A549 (cell line): ENCODE measurements around the gene AMMECR1. TPM values are rescaled to one million over a fixed set of nuclear protein-coding genes. Genes with fewer than 3 reads are reported as not detected.
A peak's percentile ranks its signal among the peaks of the same experiment; 100 is the strongest.

Experiments
- ATAC-seq, 2 experiments: fragments of 200-7000 bp in 1 of 2; fragments of >200 bp in 1 of 2; cut with Nextera tagmentation in 1 of 2; cut with Tn5 transposase in 1 of 2; 3 replicates each; pipeline versions ENCODE4 v1.8.0 to v1.9.1; 2018 to 2020; ENCODE audit warnings: mild to moderate bottlenecking in 1 of 2, moderate library complexity in 1 of 2
- CTCF ChIA-PET: fragments of 300-600 bp; sonication (Branson Sonifier 250); formaldehyde crosslinking; extraction: SDS; loops from one replicate; lab custom pipeline; 2021; ENCODE audit warnings: antibody characterized with exemption, inconsistent platforms; lab: Yijun Ruan, JAX
- POLR2A ChIA-PET: fragments of 350-600 bp; formaldehyde crosslinking; extraction: SDS; loops from one replicate; lab custom pipeline; 2021; ENCODE audit warnings: antibody characterized with exemption, inconsistent platforms; lab: Yijun Ruan, JAX
- DNase-seq, 2 experiments: peaks; one replicate each; pipeline versions ENCODE4 v3.0.0 to v3.0.0-alpha.2; 2011 to 2016; ENCODE audit warnings: low read depth in 1 of 2, low spot score in 1 of 2
- FAIRE-seq: peaks from 2 replicates; lab custom pipeline; 2011; peaks lifted over from hg19 to GRCh38; lab: Jason Lieb, UNC
- H3K27ac ChIP-seq, 2 experiments: fragments of >200 bp; sonication (Bioruptor Twin); formaldehyde crosslinking; 3 replicates each; pipeline ENCODE4 v1.5.1; 2016 to 2017
- H3K4me1 ChIP-seq: fragments of >200 bp; sonication (Bioruptor Twin); formaldehyde crosslinking; 3 replicates; pipeline ENCODE4 v1.6.1; 2016
- H3K4me2 ChIP-seq: fragments of >200 bp; sonication (Bioruptor Twin); formaldehyde crosslinking; 3 replicates; pipeline ENCODE4 v1.6.1; 2016
- H3K4me3 ChIP-seq: fragments of >200 bp; sonication (Bioruptor Twin); formaldehyde crosslinking; 3 replicates; pipeline ENCODE4 v1.5.1; 2016
- H3K9me3 ChIP-seq: fragments of >200 bp; sonication (Bioruptor Twin); formaldehyde crosslinking; 3 replicates; pipeline ENCODE4 v1.6.1; 2016
- CBX2 ChIP-seq: fragments of 200-600 bp; sonication (generic); IDR thresholded peaks from 2 replicates; pipeline ENCODE4 v1.6.1; 2016; ENCODE audit warnings: low read depth, mild to moderate bottlenecking, borderline replicate concordance
- CHD2 ChIP-seq: fragments of 150-350 bp; IDR thresholded peaks from 2 replicates; pipeline ENCODE4 v1.6.1; 2014; ENCODE audit warnings: low read length; ENCODE audit not compliant: partially characterized antibody
- EHF ChIP-seq: fragments of 250-450 bp; sonication (Bioruptor Pico); IDR thresholded peaks from 2 replicates; pipeline ENCODE4 v1.5.0; 2020; ENCODE audit warnings: mild to moderate bottlenecking
- EP300 ChIP-seq, 2 experiments: fragments of >200 bp; sonication (Bioruptor Twin); formaldehyde crosslinking; IDR thresholded peaks; 2 replicates in 1 of 2; 3 replicates in 1 of 2; pipeline ENCODE4 v1.6.1; 2016 to 2017
- ESRRA ChIP-seq: fragments of 150-350 bp; IDR thresholded peaks from 2 replicates; pipeline ENCODE4 v1.6.1; 2014; ENCODE audit warnings: mild to moderate bottlenecking, low read length, borderline replicate concordance
- FOSB ChIP-seq: fragments of 250-450 bp; sonication (Bioruptor Pico); IDR thresholded peaks from 2 replicates; pipeline ENCODE4 v1.5.0; 2020; ENCODE audit warnings: mild to moderate bottlenecking, moderate library complexity
- FOSL2 ChIP-seq, 2 experiments: fragments of 450-650 bp in 1 of 2; fragments of >200 bp in 1 of 2; sonication (Bioruptor Twin) in 1 of 2; formaldehyde crosslinking; IDR thresholded peaks; 2 replicates each; pipeline versions ENCODE4 v1.5.0 to v1.6.1; 2016 to 2020; ENCODE audit warnings: mild to moderate bottlenecking in 1 of 2, moderate library complexity in 1 of 2
- GATA3 ChIP-seq: IDR thresholded peaks from 2 replicates; pipeline ENCODE4 v1.6.1; 2012; ENCODE audit warnings: borderline replicate concordance
- JUN ChIP-seq, 2 experiments: fragments of >200 bp; sonication (Bioruptor Twin); formaldehyde crosslinking; IDR thresholded peaks; 2 replicates in 1 of 2; 3 replicates in 1 of 2; pipeline ENCODE4 v1.6.1; 2016 to 2017
- JUNB ChIP-seq: fragments of >200 bp; sonication (Bioruptor Twin); formaldehyde crosslinking; IDR thresholded peaks from 2 replicates; pipeline ENCODE4 v1.6.1; 2016
- KDM5A ChIP-seq: fragments of 200-600 bp; sonication (generic); IDR thresholded peaks from 2 replicates; pipeline ENCODE4 v1.6.1; 2016; ENCODE audit warnings: antibody characterized with exemption, mild to moderate bottlenecking
- MYC ChIP-seq: IDR thresholded peaks from 2 replicates; pipeline ENCODE4 v1.6.1; 2012; ENCODE audit warnings: mild to moderate bottlenecking, inconsistent platforms, low read length, improper control_type of control experiment, borderline replicate concordance
- NPAS2 ChIP-seq: fragments of 250-450 bp; sonication (Bioruptor Pico); IDR thresholded peaks from 2 replicates; pipeline ENCODE4 v1.8.0; 2022; ENCODE audit warnings: mild to moderate bottlenecking, moderate library complexity, borderline replicate concordance
- NR3C1 ChIP-seq: fragments of >200 bp; sonication (Bioruptor Twin); formaldehyde crosslinking; IDR thresholded peaks from 3 replicates; pipeline ENCODE4 v1.6.1; 2017
- POLR2A ChIP-seq: IDR thresholded peaks from 2 replicates; pipeline ENCODE4 v1.6.1; 2012; ENCODE audit warnings: mild to moderate bottlenecking, low read length
- POLR2AphosphoS2 ChIP-seq: conservative IDR thresholded peaks from 2 replicates; pipeline ENCODE4 v1.6.1; 2012; ENCODE audit warnings: low read length, improper control_type of control experiment, inconsistent platforms
- RAD21 ChIP-seq, 2 experiments: fragments of >200 bp in 1 of 2; sonication (Bioruptor Twin) in 1 of 2; formaldehyde crosslinking in 1 of 2; IDR thresholded peaks in 1 of 2; conservative IDR thresholded peaks in 1 of 2; 2 replicates in 1 of 2; 3 replicates in 1 of 2; pipeline ENCODE4 v1.6.1; 2012 to 2018; ENCODE audit warnings: inconsistent platforms in 1 of 2
- RFX5 ChIP-seq: fragments of 450-650 bp; IDR thresholded peaks from 2 replicates; pipeline ENCODE4 v1.7.1; 2014; ENCODE audit warnings: antibody characterized with exemption, mild to moderate bottlenecking, moderate library complexity
- TFCP2L1 ChIP-seq: fragments of 250-450 bp; sonication (Bioruptor Pico); IDR thresholded peaks from 2 replicates; pipeline ENCODE4 v1.5.0; 2021; ENCODE audit warnings: mild to moderate bottlenecking
- ZC3H11A ChIP-seq: fragments of 450-650 bp; IDR thresholded peaks from 2 replicates; pipeline ENCODE4 v1.6.1; 2014; ENCODE audit warnings: antibody characterized with exemption, mild to moderate bottlenecking
- WGBS: methylation state at CpG from one replicate; pipeline ENCODE4 v1.1.6; 2017; ENCODE audit errors: missing lambda C conversion rate; 5-methylcytosine and 5-hydroxymethylcytosine counted together
- polyA plus RNA-seq, 4 experiments: library from polyadenylated mRNA; depleted of rRNA in 3 of 4; stranded (reverse); fragments of >200 nt; fragmentation: RNase III in 1 of 4; extraction: RNeasy Plus Mini Kit Qiagen cat#74134 plus additional on column Dnase treatment in 1 of 4; gene quantifications; 2 replicates in 3 of 4; 3 replicates in 1 of 4; pipeline ENCODE4 v1.2.3, GENCODE V29; 2011 to 2017
- TF ChIP-seq, protein P1 (sequence below): fragments of >200 bp; sonication (Bioruptor Twin); formaldehyde crosslinking; IDR thresholded peaks from 2 replicates; pipeline ENCODE4 v1.6.1; 2016
- TF ChIP-seq, protein P2 (sequence below): fragments of 250-450 bp; sonication (Bioruptor Pico); IDR thresholded peaks from 2 replicates; pipeline ENCODE4 v1.5.0; 2020; ENCODE audit warnings: low read depth, mild to moderate bottlenecking, moderate library complexity
- TF ChIP-seq, protein P3 (sequence below): fragments of 250-450 bp; sonication (Bioruptor Pico); IDR thresholded peaks from 2 replicates; pipeline ENCODE4 v1.5.0; 2021; ENCODE audit warnings: mild to moderate bottlenecking, moderate library complexity, borderline replicate concordance
- TF ChIP-seq, protein P4 (sequence below): fragments of 150-350 bp; IDR thresholded peaks from 2 replicates; pipeline ENCODE4 v1.6.1; 2014; ENCODE audit warnings: low read depth, mild to moderate bottlenecking, low read length

AMMECR1 gene
- polyA plus RNA-seq, 2 of the 4 experiments (the other 2 are of a cell fraction): 7.9 to 13.7 TPM

DNA sequence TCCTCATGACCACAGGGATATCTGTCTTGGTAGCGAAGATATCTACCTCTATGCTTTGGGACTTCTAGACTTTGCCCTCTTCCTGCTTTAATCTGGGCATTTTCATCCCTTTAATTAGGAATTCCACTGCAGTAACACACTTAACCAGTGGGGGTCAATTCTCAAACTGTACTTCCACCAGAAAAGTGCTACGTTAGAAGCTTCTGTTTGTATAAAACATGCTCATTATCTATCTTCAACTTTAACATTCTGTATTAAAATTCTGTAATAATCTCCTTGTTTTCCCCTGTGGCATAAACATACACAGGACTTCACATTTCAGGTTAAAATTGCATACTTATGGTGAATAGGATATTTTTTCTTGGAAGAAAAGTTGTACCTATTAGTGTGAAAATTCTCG lies 105.6 kb downstream of the AMMECR1 start:
- DNase-seq (peak; percentile 15 to 17), FAIRE-seq (peak; percentile 86), ATAC-seq (peak in 1 of 2 experiments; percentile 49; a peak in 2 of 6 replicates)
- ChIA-PET CTCF (interaction anchor here (1.5 kb wide), 1 partner anchor 195 kb away, joined by 3 read pairs; no protein-coding TSS in a partner anchor), POLR2A (no interaction called here)
- Histone ChIP-seq H3K4me2 (peak overlapping the region; percentile 11; the same call in 1 of the 3 replicates), H3K4me1 (peaks cover 69% of the 10 kb centered on the region), H3K4me3 (no peak overlapping the region), H3K9me3 (no peaks in the 10 kb centered on the region), H3K27ac (peak overlapping the region; percentile 12 to 54; a peak in 2 of 6 replicates)
- WGBS: 77% methylated on average over 3 of the region's 3 CpGs
- TF ChIP-seq EHF (CRISPR knock-in tag) (no peak), FOSL2 (IDR thresholded peaks at IDR 0.05) (no peak), FOSL2 (CRISPR knock-in tag; IDR thresholded peaks at IDR 0.05) (no peak), TFCP2L1 (CRISPR knock-in tag) (no peak), KDM5A (no peak)

DNA sequence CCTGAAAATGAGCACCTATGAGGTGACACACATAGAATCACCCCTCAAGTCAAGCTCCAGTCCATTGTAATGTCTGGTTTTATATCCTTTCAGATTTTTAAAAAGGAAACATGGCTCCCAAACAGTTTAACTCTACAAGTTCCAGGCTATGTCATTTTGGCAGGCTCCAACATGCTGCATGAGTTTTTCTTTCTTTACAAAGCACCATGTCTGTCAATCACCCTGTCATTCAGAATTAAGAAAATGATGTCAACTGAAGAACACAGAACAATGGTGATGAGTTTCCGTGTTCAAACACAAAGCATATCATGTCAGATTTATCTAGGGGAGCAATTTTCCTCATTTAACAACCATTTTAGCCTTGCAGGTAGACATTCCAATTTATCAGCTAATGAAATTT lies 106.5 kb downstream of the AMMECR1 start:
- POLR2A ChIA-PET: no interaction called here
- Histone ChIP-seq H3K4me3 (no peak overlapping the region), H3K9me3 (no peaks in the 10 kb centered on the region), H3K4me2 (peak overlapping the region; percentile 64; the same call in 2 of the 3 replicates), H3K27ac (peak overlapping the region; percentile 46 to 72; a peak in 4 of 6 replicates), H3K4me1 (peaks cover 59% of the 10 kb centered on the region)
- peak; percentile 97 for FAIRE-seq
- TF ChIP-seq CHD2 (no peak), NR3C1 (no peak), POLR2AphosphoS2 (no peak)
- TF ChIP-seq, protein P1, sequence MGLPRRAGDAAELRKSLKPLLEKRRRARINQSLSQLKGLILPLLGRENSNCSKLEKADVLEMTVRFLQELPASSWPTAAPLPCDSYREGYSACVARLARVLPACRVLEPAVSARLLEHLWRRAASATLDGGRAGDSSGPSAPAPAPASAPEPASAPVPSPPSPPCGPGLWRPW: no peak
- no peak for DNase-seq
- no peak for ATAC-seq
- 96% methylated on average over 1 of the region's 1 CpG for WGBS
- CTCF ChIA-PET: interaction anchor here (1.1 to 2.3 kb wide), 4 partner anchors 9 to 196 kb away, joined by 3 to 7 read pairs (median 6); no protein-coding TSS in a partner anchor

DNA sequence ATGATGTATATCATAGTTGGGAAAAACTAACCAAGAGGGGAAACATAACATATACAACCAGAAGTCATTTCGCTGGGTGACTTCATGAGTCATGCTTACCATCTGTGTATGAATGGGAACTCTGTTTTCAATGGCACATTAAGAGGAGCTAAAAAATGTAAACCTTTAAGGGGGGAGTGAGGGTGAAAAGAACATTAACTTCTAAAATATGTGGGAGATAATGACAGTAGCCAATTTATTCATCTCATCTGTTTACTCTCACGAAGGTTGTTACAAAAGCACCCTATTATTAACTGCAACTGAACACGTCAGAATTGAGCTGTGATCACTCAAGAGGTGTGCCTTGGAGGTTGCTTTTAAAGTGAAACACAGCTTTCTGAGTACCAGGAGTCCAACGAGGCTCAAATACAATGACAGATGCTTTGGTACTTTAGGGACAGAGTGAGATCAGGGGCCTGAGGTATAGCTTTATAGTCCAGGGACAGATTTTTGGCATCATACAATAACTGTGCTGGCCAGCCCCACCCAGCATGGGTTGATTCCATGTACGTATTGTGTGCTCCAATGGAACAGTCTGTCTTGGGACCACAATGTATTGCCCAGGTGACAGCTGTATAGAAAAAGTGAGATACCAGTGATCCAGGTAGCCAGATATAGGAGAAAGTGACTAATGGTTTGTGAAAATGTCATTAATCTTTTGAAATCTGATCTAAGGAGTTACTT lies 107.3 kb downstream of the AMMECR1 start:
- ChIA-PET POLR2A (no interaction called here), CTCF (interaction anchor here (0.6 to 2.3 kb wide), 8 partner anchors 10 to 633 kb away, joined by 3 to 7 read pairs (median 4); no protein-coding TSS in a partner anchor)
- peak; percentile 78 to 82; a peak in 5 of 6 replicates for ATAC-seq
- WGBS: 17% methylated on average over 5 of the region's 5 CpGs
- H3K27ac ChIP-seq: peak overlapping the region; percentile 46 to 72; a peak in 5 of 6 replicates
- no peak for TF ChIP-seq ZC3H11A
- TF ChIP-seq RFX5: no peak
- TF ChIP-seq RAD21 (conservative IDR thresholded peaks at IDR 0.05 in 1 of 2, IDR thresholded peaks at IDR 0.05 in 1 of 2): no peak
- TF ChIP-seq JUNB: peak; percentile 46; the same call in 1 of the 2 replicates
- TF ChIP-seq CHD2: no peak
- TF ChIP-seq POLR2A: no peak
- TF ChIP-seq ESRRA: no peak
- 0 out of 5 replicates have a peak, but pooled peaks of 1 of the 2 experiments have one; percentile 14 for TF ChIP-seq EP300 (IDR thresholded peaks at IDR 0.05)
- TF ChIP-seq GATA3: peak; percentile 49; the same call in 1 of the 2 replicates
- no peak for TF ChIP-seq FOSL2 (IDR thresholded peaks at IDR 0.05)
- TF ChIP-seq FOSL2 (CRISPR knock-in tag; IDR thresholded peaks at IDR 0.05): peak; percentile 73
- TF ChIP-seq FOSB: no peak
- TF ChIP-seq, protein P2, sequence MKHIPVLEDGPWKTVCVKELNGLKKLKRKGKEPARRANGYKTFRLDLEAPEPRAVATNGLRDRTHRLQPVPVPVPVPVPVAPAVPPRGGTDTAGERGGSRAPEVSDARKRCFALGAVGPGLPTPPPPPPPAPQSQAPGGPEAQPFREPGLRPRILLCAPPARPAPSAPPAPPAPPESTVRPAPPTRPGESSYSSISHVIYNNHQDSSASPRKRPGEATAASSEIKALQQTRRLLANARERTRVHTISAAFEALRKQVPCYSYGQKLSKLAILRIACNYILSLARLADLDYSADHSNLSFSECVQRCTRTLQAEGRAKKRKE: no peak
- H3K9me3 ChIP-seq: no peaks in the 10 kb centered on the region
- FAIRE-seq: peak; percentile 96
- no peak overlapping the region for H3K4me3 ChIP-seq
- H3K4me1 ChIP-seq: peaks cover 56% of the 10 kb centered on the region
- DNase-seq: peak; percentile 23 to 43
- peak overlapping the region; percentile 64 for H3K4me2 ChIP-seq

DNA sequence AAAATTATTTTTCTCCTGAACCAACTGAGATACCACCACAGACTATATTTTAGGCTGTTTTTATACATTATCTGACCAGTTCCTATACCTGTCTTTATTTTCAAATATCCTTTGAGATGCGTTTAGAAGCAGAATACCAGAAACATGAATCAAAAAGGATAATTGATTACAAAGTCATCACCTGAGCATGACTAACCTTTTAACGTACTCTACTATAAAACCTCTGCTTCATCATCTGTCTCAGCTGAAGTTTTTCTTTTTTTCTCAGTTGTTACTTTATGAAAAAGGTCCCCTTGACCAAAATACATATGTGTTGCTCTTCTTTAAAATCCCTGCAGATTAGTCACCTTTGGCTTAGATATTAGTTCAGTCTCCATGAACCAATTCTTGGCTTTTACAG lies 109.8 kb downstream of the AMMECR1 start:
- ATAC-seq (no peak), FAIRE-seq (no peak), DNase-seq (no peak)
- ChIA-PET POLR2A (no interaction called here), CTCF (interaction anchor here (1.0 to 2.3 kb wide), 3 partner anchors 27 to 62 kb away, joined by 3 to 5 read pairs (median 3); no protein-coding TSS in a partner anchor)
- H3K27ac ChIP-seq: no peak overlapping the region
- no peak overlapping the region for H3K4me2 ChIP-seq
- peaks cover 48% of the 10 kb centered on the region for H3K4me1 ChIP-seq
- H3K9me3 ChIP-seq: no peaks in the 10 kb centered on the region
- H3K4me3 ChIP-seq: no peak overlapping the region
- WGBS: 66% methylated on average over 2 of the region's 2 CpGs
- TF ChIP-seq JUN (IDR thresholded peaks at IDR 0.05): no peak
- TF ChIP-seq, protein P1: no peak
- no peak for TF ChIP-seq NPAS2 (CRISPR knock-in tag)
- TF ChIP-seq MYC: no peak
- TF ChIP-seq, protein P3, sequence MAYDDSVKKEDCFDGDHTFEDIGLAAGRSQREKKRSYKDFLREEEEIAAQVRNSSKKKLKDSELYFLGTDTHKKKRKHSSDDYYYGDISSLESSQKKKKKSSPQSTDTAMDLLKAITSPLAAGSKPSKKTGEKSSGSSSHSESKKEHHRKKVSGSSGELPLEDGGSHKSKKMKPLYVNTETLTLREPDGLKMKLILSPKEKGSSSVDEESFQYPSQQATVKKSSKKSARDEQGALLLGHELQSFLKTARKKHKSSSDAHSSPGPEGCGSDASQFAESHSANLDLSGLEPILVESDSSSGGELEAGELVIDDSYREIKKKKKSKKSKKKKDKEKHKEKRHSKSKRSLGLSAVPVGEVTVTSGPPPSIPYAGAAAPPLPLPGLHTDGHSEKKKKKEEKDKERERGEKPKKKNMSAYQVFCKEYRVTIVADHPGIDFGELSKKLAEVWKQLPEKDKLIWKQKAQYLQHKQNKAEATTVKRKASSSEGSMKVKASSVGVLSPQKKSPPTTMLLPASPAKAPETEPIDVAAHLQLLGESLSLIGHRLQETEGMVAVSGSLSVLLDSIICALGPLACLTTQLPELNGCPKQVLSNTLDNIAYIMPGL (CRISPR knock-in tag): no peak
- no peak for TF ChIP-seq FOSL2 (IDR thresholded peaks at IDR 0.05)
- TF ChIP-seq FOSL2 (CRISPR knock-in tag; IDR thresholded peaks at IDR 0.05): no peak
- TF ChIP-seq CBX2: no peak
- TF ChIP-seq, protein P4, sequence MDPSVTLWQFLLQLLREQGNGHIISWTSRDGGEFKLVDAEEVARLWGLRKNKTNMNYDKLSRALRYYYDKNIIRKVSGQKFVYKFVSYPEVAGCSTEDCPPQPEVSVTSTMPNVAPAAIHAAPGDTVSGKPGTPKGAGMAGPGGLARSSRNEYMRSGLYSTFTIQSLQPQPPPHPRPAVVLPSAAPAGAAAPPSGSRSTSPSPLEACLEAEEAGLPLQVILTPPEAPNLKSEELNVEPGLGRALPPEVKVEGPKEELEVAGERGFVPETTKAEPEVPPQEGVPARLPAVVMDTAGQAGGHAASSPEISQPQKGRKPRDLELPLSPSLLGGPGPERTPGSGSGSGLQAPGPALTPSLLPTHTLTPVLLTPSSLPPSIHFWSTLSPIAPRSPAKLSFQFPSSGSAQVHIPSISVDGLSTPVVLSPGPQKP: no peak
